ENCODE measurements around the gene ARSA. TPM values are rescaled to one million over a fixed set of nuclear protein-coding genes. Genes with fewer than 3 reads are reported as not detected.
"Not testable (repeated sequence)": the region's sequence is repeated elsewhere in the genome, so short reads cannot be mapped to it uniquely, and the experiment has no call there.

ARSA gene
- total RNA-seq, 3 donors from 2014 or later (not counting 1 experiment from before 2014, with no cell fraction given), result 69.2 to 77.8 (median 69.3) TPM

GRCh38 chr22:50641696-50642607 lies 14.0 kb upstream of the ARSA start:
- Mint-ChIP-seq H3K27ac (no peak overlapping the region), H3K4me1 (no peaks in the 10 kb centered on the region), H3K27me3 (ENCODE audit: low read depth in 2 of 2) (peaks cover 11% of the 10 kb centered on the region in 2 donors), H3K36me3 (no peaks in the 10 kb centered on the region), H3K4me3 (no peak overlapping the region), H3K9me3 (no peaks in the 10 kb centered on the region)
- Histone ChIP-seq H3K27me3 (ENCODE audit: control insufficient read depth, insufficient read depth, low read length) (peaks cover 3% of the 10 kb centered on the region), H3K36me3 (ENCODE audit: control insufficient read depth, insufficient read depth, low read length) (no peaks in the 10 kb centered on the region), H3K27ac (ENCODE audit: low read length) (no peak overlapping the region), H3K4me1 (ENCODE audit: control insufficient read depth, insufficient read depth, low read length) (no peaks in the 10 kb centered on the region), H3K9me3 (ENCODE audit: control insufficient read depth, insufficient read depth, low read length) (no peaks in the 10 kb centered on the region), H3K4me3 (ENCODE audit: low read length) (no peak overlapping the region)
- ATAC-seq (no peak), DNase-seq (peak in 1 of 2 donors; percentile 36)
- intact Hi-C loops (cut with micrococcal nuclease), result no loop called here
- 49% methylated on average over 17 of the region's 17 CpGs for WGBS (ENCODE audit: insufficient coverage)
- TF ChIP-seq CTCF (IDR thresholded peaks at IDR 0.05), result no peak

GRCh38 chr22:50640857-50641647 lies 13.1 kb upstream of the ARSA start:
- no peaks in the 10 kb centered on the region for H3K36me3 Mint-ChIP-seq
- 85% methylated on average over 14 of the region's 15 CpGs for WGBS (ENCODE audit: insufficient coverage)
- Histone ChIP-seq H3K9me3 (ENCODE audit: control insufficient read depth, insufficient read depth, low read length) (no peaks in the 10 kb centered on the region), H3K4me3 (ENCODE audit: low read length) (no peak overlapping the region), H3K4me1 (ENCODE audit: control insufficient read depth, insufficient read depth, low read length) (no peaks in the 10 kb centered on the region), H3K36me3 (ENCODE audit: control insufficient read depth, insufficient read depth, low read length) (no peaks in the 10 kb centered on the region), H3K27ac (ENCODE audit: low read length) (no peak overlapping the region), H3K27me3 (ENCODE audit: control insufficient read depth, insufficient read depth, low read length) (peaks cover 3% of the 10 kb centered on the region)
- no peak overlapping the region for H3K4me3 Mint-ChIP-seq
- no peaks in the 10 kb centered on the region for H3K9me3 Mint-ChIP-seq
- no peaks in the 10 kb centered on the region for H3K4me1 Mint-ChIP-seq
- intact Hi-C loops (cut with micrococcal nuclease), result no loop called here
- ATAC-seq, result no peak
- no peak for DNase-seq
- TF ChIP-seq CTCF (IDR thresholded peaks at IDR 0.05), result no peak
- H3K27ac Mint-ChIP-seq, result no peak overlapping the region
- H3K27me3 Mint-ChIP-seq (ENCODE audit: low read depth in 2 of 2), result peaks cover 8 to 11% of the 10 kb centered on the region in 2 donors

GRCh38 chr22:50640296-50640695 lies 12.3 kb upstream of the ARSA start:
- H3K4me1 ChIP-seq (ENCODE audit: control insufficient read depth, insufficient read depth, low read length); DNase-seq; H3K4me3 ChIP-seq (ENCODE audit: low read length); H3K4me1 Mint-ChIP-seq; H3K27ac Mint-ChIP-seq; H3K9me3 ChIP-seq (ENCODE audit: control insufficient read depth, insufficient read depth, low read length); H3K27me3 Mint-ChIP-seq (ENCODE audit: low read depth in 2 of 2); ATAC-seq; H3K27ac ChIP-seq (ENCODE audit: low read length); H3K27me3 ChIP-seq (ENCODE audit: control insufficient read depth, insufficient read depth, low read length); intact Hi-C loops (cut with micrococcal nuclease); H3K36me3 ChIP-seq (ENCODE audit: control insufficient read depth, insufficient read depth, low read length); H3K4me3 Mint-ChIP-seq; H3K9me3 Mint-ChIP-seq; H3K36me3 Mint-ChIP-seq: not testable (repeated sequence)
- 94% methylated on average over 12 of the region's 12 CpGs for WGBS (ENCODE audit: insufficient coverage)

GRCh38 chr22:50635591-50635990 lies 7.6 kb upstream of the ARSA start:
- Histone ChIP-seq H3K9me3 (ENCODE audit: control insufficient read depth, insufficient read depth, low read length) (no peaks in the 10 kb centered on the region), H3K27me3 (ENCODE audit: control insufficient read depth, insufficient read depth, low read length) (no peaks in the 10 kb centered on the region), H3K4me3 (ENCODE audit: low read length) (no peak overlapping the region), H3K4me1 (ENCODE audit: control insufficient read depth, insufficient read depth, low read length) (no peaks in the 10 kb centered on the region), H3K36me3 (ENCODE audit: control insufficient read depth, insufficient read depth, low read length) (no peaks in the 10 kb centered on the region), H3K27ac (ENCODE audit: low read length) (no peak overlapping the region)
- no peak for DNase-seq
- no peak for ATAC-seq
- no peak for TF ChIP-seq CTCF (IDR thresholded peaks at IDR 0.05)
- no peak overlapping the region for H3K4me3 Mint-ChIP-seq
- peaks cover 0 to 3% of the 10 kb centered on the region in 2 donors for H3K27me3 Mint-ChIP-seq (ENCODE audit: low read depth in 2 of 2)
- no peak overlapping the region for H3K27ac Mint-ChIP-seq
- WGBS (ENCODE audit: insufficient coverage), result 96% methylated on average over 11 of the region's 11 CpGs
- intact Hi-C loops (cut with micrococcal nuclease), result no loop called here
- H3K36me3 Mint-ChIP-seq, result no peaks in the 10 kb centered on the region
- no peaks in the 10 kb centered on the region for H3K9me3 Mint-ChIP-seq
- no peaks in the 10 kb centered on the region for H3K4me1 Mint-ChIP-seq
